IMR-90 (cell line): ENCODE data around the gene TRAF3. TPM values are rescaled to one million over a fixed set of nuclear protein-coding genes. Genes with fewer than 3 reads are reported as not detected.

Experiments
- ATAC-seq: fragments of 200-7000 bp; cut with Tn5 transposase; 2 replicates; pipeline ENCODE4 v1.9.1; 2020; ENCODE audit warnings: low read depth, mild to moderate bottlenecking, moderate library complexity
- BruUV-seq: library from RNA; stranded (reverse); fragments of 400-500 nt; replicated peaks from 2 replicates; lab custom pipeline; 2021; lab: Mats Ljungman, UMichigan
- CTCF ChIA-PET: fragments of 300-600 bp; formaldehyde crosslinking; extraction: SDS; loops from one replicate; lab custom pipeline; 2021; ENCODE audit warnings: antibody characterized with exemption; lab: Yijun Ruan, JAX
- POLR2A ChIA-PET: fragments of 300-600 bp; sonication (Branson Sonifier 250); formaldehyde crosslinking; loops from one replicate; lab custom pipeline; 2022; ENCODE audit warnings: antibody characterized with exemption; ENCODE audit not compliant: unreplicated experiment; lab: Charles Lee
- DNase-seq: peaks from one replicate; pipeline ENCODE4 v3.0.0; 2013
- H2AFZ ChIP-seq: replicated peaks from 2 replicates; pipeline ENCODE3; 2013; ENCODE audit warnings: low read length, mild to moderate bottlenecking; ENCODE audit not compliant: poor library complexity
- H2AK5ac ChIP-seq: 2 replicates; pipeline ENCODE4 v1.6.1; 2013; ENCODE audit warnings: low read depth, low read length, inconsistent platforms
- H2AK9ac ChIP-seq: replicated peaks from 2 replicates; pipeline ENCODE3; 2013; ENCODE audit warnings: mild to moderate bottlenecking, low read depth, low read length, moderate library complexity; ENCODE audit not compliant: poor library complexity
- H2BK120ac ChIP-seq: 2 replicates; pipeline ENCODE4 v1.6.1; 2013; ENCODE audit warnings: low read depth, low read length, inconsistent platforms
- H2BK15ac ChIP-seq: 3 replicates; pipeline ENCODE4 v1.6.1; 2013; ENCODE audit warnings: low read depth, low read length, inconsistent platforms
- H2BK20ac ChIP-seq: 2 replicates; pipeline ENCODE4 v1.6.1; 2013; ENCODE audit warnings: low read depth, mild to moderate bottlenecking, inconsistent platforms, low read length, moderate library complexity
- H2BK5ac ChIP-seq: 2 replicates; pipeline ENCODE4 v1.6.1; 2013; ENCODE audit warnings: mild to moderate bottlenecking, low read depth, low read length, inconsistent platforms; ENCODE audit not compliant: poor library complexity, severe bottlenecking
- H3K14ac ChIP-seq: replicated peaks from 2 replicates; pipeline ENCODE4 v1.6.1; 2013; ENCODE audit warnings: low read depth, low read length, inconsistent platforms
- H3K18ac ChIP-seq: 2 replicates; pipeline ENCODE4 v1.6.1; 2013; ENCODE audit warnings: low read depth, low read length, control low read depth
- H3K23ac ChIP-seq: 2 replicates; pipeline ENCODE4 v1.6.1; 2013; ENCODE audit warnings: low read depth, low read length, inconsistent platforms
- H3K27ac ChIP-seq: 2 replicates; pipeline ENCODE4 v1.5.1; 2013; ENCODE audit warnings: mild to moderate bottlenecking, control low read depth, low read length; ENCODE audit not compliant: insufficient read depth
- H3K27me3 ChIP-seq: 2 replicates; pipeline ENCODE4 v1.6.1; 2013; ENCODE audit warnings: low read length; ENCODE audit not compliant: control insufficient read depth, insufficient read depth
- H3K36me3 ChIP-seq: 2 replicates; pipeline ENCODE4 v1.6.1; 2013; ENCODE audit warnings: low read length, mixed read lengths; ENCODE audit not compliant: control insufficient read depth, insufficient read depth
- H3K4ac ChIP-seq: 2 replicates; pipeline ENCODE4 v1.6.1; 2013; ENCODE audit warnings: low read depth, low read length, inconsistent platforms
- H3K4me1 ChIP-seq: 2 replicates; pipeline ENCODE4 v1.6.1; 2013; ENCODE audit warnings: low read length, mixed read lengths; ENCODE audit not compliant: control insufficient read depth, insufficient read depth
- H3K4me2 ChIP-seq: 2 replicates; pipeline ENCODE4 v1.6.1; 2013; ENCODE audit warnings: low read depth, mild to moderate bottlenecking, control low read depth, low read length, moderate library complexity
- H3K4me3 ChIP-seq: 2 replicates; pipeline ENCODE4 v1.5.1; 2013; ENCODE audit warnings: low read depth, mild to moderate bottlenecking, control low read depth, low read length, moderate library complexity; ENCODE audit not compliant: insufficient read depth
- H3K56ac ChIP-seq: 2 replicates; pipeline ENCODE4 v1.6.1; 2013; ENCODE audit warnings: low read length, inconsistent platforms; ENCODE audit not compliant: insufficient read depth; ENCODE audit errors: extremely low read depth
- H3K79me1 ChIP-seq, 2 experiments: 2 replicates each; pipeline ENCODE4 v1.6.1; 2013; ENCODE audit warnings: low read length in 2 of 2, inconsistent platforms in 1 of 2, low read depth in 1 of 2
- H3K9ac ChIP-seq: 2 replicates; pipeline ENCODE4 v1.6.1; 2013; ENCODE audit warnings: low read depth, low read length, control low read depth
- H3K9me1 ChIP-seq: 2 replicates; pipeline ENCODE4 v1.6.1; 2013; ENCODE audit warnings: low read length, inconsistent platforms; ENCODE audit not compliant: insufficient read depth
- H3K9me3 ChIP-seq: 2 replicates; pipeline ENCODE4 v1.6.1; 2013; ENCODE audit warnings: low read length; ENCODE audit not compliant: control insufficient read depth, insufficient read depth
- H4K20me1 ChIP-seq: 2 replicates; pipeline ENCODE4 v1.6.1; 2013; ENCODE audit warnings: low read length, inconsistent platforms; ENCODE audit not compliant: insufficient read depth
- H4K5ac ChIP-seq: 2 replicates; pipeline ENCODE4 v1.6.1; 2013; ENCODE audit warnings: mild to moderate bottlenecking, low read depth, low read length, control low read depth
- H4K8ac ChIP-seq, 2 experiments: 2 replicates each; pipeline ENCODE4 v1.6.1; 2013; ENCODE audit warnings: low read depth in 2 of 2, low read length in 2 of 2, control low read depth in 1 of 2, inconsistent platforms in 1 of 2
- H4K91ac ChIP-seq: 2 replicates; pipeline ENCODE4 v1.6.1; 2013; ENCODE audit warnings: low read depth, low read length, inconsistent platforms; ENCODE audit not compliant: insufficient read depth
- MAFK ChIP-seq: IDR thresholded peaks from 2 replicates; pipeline ENCODE4 v1.6.1; 2012; ENCODE audit warnings: low read depth, low read length, improper control_type of control experiment
- MAZ ChIP-seq: IDR thresholded peaks from 2 replicates; pipeline ENCODE4 v1.6.1; 2012; ENCODE audit warnings: low read depth, mild to moderate bottlenecking, low read length, improper control_type of control experiment, moderate library complexity, borderline replicate concordance
- RCOR1 ChIP-seq: IDR thresholded peaks from 2 replicates; pipeline ENCODE4 v1.6.1; 2012; ENCODE audit warnings: mild to moderate bottlenecking, low read length, improper control_type of control experiment; ENCODE audit not compliant: insufficient replicate concordance
- WGBS, 2 experiments: methylation state at CpG; one replicate each; pipeline versions ENCODE4 v1.1.5 to v1.1.7; 2013; ENCODE audit warnings: missing lambda C conversion rate in 2 of 2; ENCODE audit not compliant: insufficient read length in 1 of 2; ENCODE audit errors: extremely low coverage in 2 of 2; 5-methylcytosine and 5-hydroxymethylcytosine counted together
- dilution Hi-C: fragments of 300-500 bp; cut with HindIII; formaldehyde crosslinking; loops from one replicate; pipeline ENCODE4 v1.14.3; 2018; ENCODE audit warnings: low sequenced_read_pairs; ENCODE audit not compliant: unreplicated experiment
- in situ Hi-C: fragments of 300-500 bp; cut with MboI; formaldehyde crosslinking; loops from 3 replicates; pipeline ENCODE4 v1.14.3; 2019; ENCODE audit warnings: low sequenced_read_pairs, inconsistent platforms, mixed read lengths
- intact Hi-C: fragments of 100-400 bp; cut with micrococcal nuclease; formaldehyde crosslinking; loops from 2 replicates; pipeline ENCODE4 v1.10.0; 2022
- polyA plus RNA-seq, 3 experiments: library from polyadenylated mRNA; depleted of rRNA; stranded (reverse); fragments of >200 nt; gene quantifications; 2 replicates each; pipeline ENCODE4 v1.2.3, GENCODE V29; 2012; ENCODE audit warnings: low replicate concordance in 1 of 3
- total RNA-seq: library from RNA; depleted of rRNA; stranded (reverse); fragments of >200 nt; gene quantifications from 2 replicates; pipeline ENCODE4 v1.2.3, GENCODE V29; 2012

Gene TRAF3
- total and polyA plus RNA-seq, 2 of the 4 experiments (the other 2 are of a cell fraction) = 21.2 to 25.3 TPM

GRCh38 chr14:102930138-102930752 is 153.0 kb downstream of the TRAF3 start:
- H3K79me1 ChIP-seq = peaks cover 0 to 5% of the 10 kb centered on the region in 2 experiments; a peak in 1 of 4 replicates
- POLR2A ChIA-PET = no interaction called here
- H3K23ac ChIP-seq = no peak overlapping the region
- no peak overlapping the region for H2AK5ac ChIP-seq
- H4K8ac ChIP-seq = no peak overlapping the region
- CTCF ChIA-PET = no interaction called here
- no peak overlapping the region for H3K27ac ChIP-seq
- H3K4ac ChIP-seq = no peak overlapping the region
- 0 out of 2 replicates have a peak, but pooled peaks cover 7% of the 10 kb centered on the region for H3K9me1 ChIP-seq
- H3K56ac ChIP-seq = no peak overlapping the region
- intact Hi-C loops (no loop called here), dilution Hi-C loops (no loop called here), in situ Hi-C loops (no loop called here)
- H2BK120ac ChIP-seq = no peak overlapping the region
- peak; percentile 24 for ATAC-seq
- H3K9ac ChIP-seq = no peak overlapping the region
- no peak overlapping the region for H2AK9ac ChIP-seq
- H3K9me3 ChIP-seq = 0 out of 2 replicates have a peak, but pooled peaks cover 5% of the 10 kb centered on the region
- H3K18ac ChIP-seq = no peak overlapping the region
- H2BK5ac ChIP-seq = no peak overlapping the region
- peaks cover 13% of the 10 kb centered on the region for H3K4me1 ChIP-seq
- peaks cover 49% of the 10 kb centered on the region for H3K27me3 ChIP-seq
- H2AFZ ChIP-seq = peak overlapping the region; percentile 51
- peaks cover 22% of the 10 kb centered on the region for H3K36me3 ChIP-seq
- DNase-seq = no peak
- no peak overlapping the region for H2BK20ac ChIP-seq
- no peak overlapping the region for H2BK15ac ChIP-seq
- no peak overlapping the region for H3K4me3 ChIP-seq
- TF ChIP-seq RCOR1 = no peak
- TF ChIP-seq MAZ = no peak
- no peak for TF ChIP-seq MAFK
- WGBS, 2 experiments = 9% methylated on average over 26 of the region's 74 CpGs; no CpG with 5 or more reads in 1 of the 2 experiments
- H3K14ac ChIP-seq = no peak overlapping the region
- no peak overlapping the region for H4K5ac ChIP-seq
- no TSS peak for BruUV-seq
- H4K20me1 ChIP-seq = peaks cover 14% of the 10 kb centered on the region
- H3K4me2 ChIP-seq = no peak overlapping the region
- no peak overlapping the region for H4K91ac ChIP-seq
